Loucy (cell line): ENCODE data around the gene HOXC11.
A peak's percentile ranks its signal among the peaks of the same experiment; 100 is the strongest.

ENCODE experiments used
- CTCF ChIP-seq: fragments of 200-600 bp; sonication (generic); conservative IDR thresholded peaks from 2 replicates; pipeline ENCODE4 v1.5.1; 2014; ENCODE audit warnings: mild to moderate bottlenecking, antibody characterized with exemption, low read length
- EZH2phosphoT487 ChIP-seq: fragments of 200-600 bp; IDR thresholded peaks from 2 replicates; pipeline ENCODE4 v1.6.1; 2018; ENCODE audit warnings: antibody characterized with exemption, mild to moderate bottlenecking, moderate library complexity, borderline replicate concordance

GRCh38 chr12:53984901-53985691 is 12.2 kb downstream of the HOXC11 start, which contains the start of gene HOXC10:
- peak; percentile 76 for TF ChIP-seq CTCF
- no peak for TF ChIP-seq EZH2phosphoT487
